HepG2 (cell line): Measurements from ENCODE around the gene TPSD1. TPM values are rescaled to one million over a fixed set of nuclear protein-coding genes. Genes with fewer than 3 reads are reported as not detected.

Experiments
- ATAC-seq: fragments of 200-7000 bp; cut with Tn5 transposase; 3 replicates; pipeline ENCODE4 v1.9.1; 2020; ENCODE audit warnings: mild to moderate bottlenecking, moderate library complexity
- BruUV-seq: library from RNA; stranded (reverse); fragments of 400-500 nt; replicated peaks from 2 replicates; lab custom pipeline; 2021; lab: Mats Ljungman, UMichigan
- CTCF ChIA-PET: fragments of 300-600 bp; formaldehyde crosslinking; extraction: SDS; loops from one replicate; lab custom pipeline; 2021; ENCODE audit warnings: low total read pairs, inconsistent platforms, low intra/inter-chr PET ratio; lab: Yijun Ruan, JAX
- POLR2A ChIA-PET: fragments of 350-600 bp; sonication (Branson Sonifier 250); formaldehyde crosslinking; loops from one replicate; lab custom pipeline; 2020; ENCODE audit warnings: antibody characterized with exemption, inconsistent platforms; lab: Yijun Ruan, JAX
- DNase-seq: peaks from one replicate; pipeline ENCODE4 v3.0.0-alpha.2; 2015; ENCODE audit warnings: low spot score
- FAIRE-seq: peaks from 3 replicates; lab custom pipeline; 2011; peaks lifted over from hg19 to GRCh38; lab: Jason Lieb, UNC
- H2AFZ ChIP-seq: one replicate; pipeline ENCODE4 v1.6.1; 2011; ENCODE audit warnings: low read length, inconsistent platforms
- H3K27ac ChIP-seq: fragments of 300-600 bp; 3 replicates; pipeline ENCODE4 v1.8.0; 2011; ENCODE audit warnings: mixed run types, mild to moderate bottlenecking, mixed read lengths, low read length, inconsistent platforms; ENCODE audit not compliant: insufficient read depth; ENCODE audit errors: extremely low read length
- H3K27me3 ChIP-seq, 2 experiments: fragments of 200-600 bp in 1 of 2; 2 replicates in 1 of 2; 3 replicates in 1 of 2; pipeline versions ENCODE4 v1.6.0 to v1.8.0; 2011; ENCODE audit warnings: low read length in 2 of 2, mild to moderate bottlenecking in 2 of 2, moderate library complexity in 2 of 2, inconsistent platforms in 1 of 2; ENCODE audit not compliant: insufficient read depth in 2 of 2, control insufficient read depth in 1 of 2
- H3K36me3 ChIP-seq, 2 experiments: fragments of 200-600 bp in 1 of 2; replicated peaks in 1 of 2; 2 replicates in 1 of 2; 3 replicates in 1 of 2; pipeline versions ENCODE4 v1.5.1 to v1.8.0; 2011; ENCODE audit warnings: low read length in 2 of 2, inconsistent platforms in 1 of 2; ENCODE audit not compliant: insufficient read depth in 2 of 2, control insufficient read depth in 1 of 2
- H3K4me1 ChIP-seq: 2 replicates; pipeline ENCODE4 v1.5.1; 2012; ENCODE audit warnings: low read length, inconsistent platforms; ENCODE audit not compliant: insufficient read depth
- H3K4me2 ChIP-seq: 2 replicates; pipeline ENCODE4 v1.6.0; 2011; ENCODE audit warnings: low read depth, low read length, inconsistent platforms
- H3K4me3 ChIP-seq, 3 experiments: fragments of 200-600 bp in 1 of 3; sonication (generic), shearing (Covaris generic) in 1 of 3; replicated peaks in 1 of 3; 2 replicates each; pipeline ENCODE4 v1.5.1; 2011 to 2016; ENCODE audit warnings: low read length in 3 of 3, inconsistent platforms in 2 of 3, low read depth in 2 of 3, mild to moderate bottlenecking in 2 of 3, control low read depth in 1 of 3, mixed read lengths in 1 of 3; ENCODE audit not compliant: insufficient read depth in 1 of 3
- H3K79me2 ChIP-seq: one replicate; pipeline ENCODE4 v1.6.1; 2011; ENCODE audit warnings: low read length, inconsistent platforms; ENCODE audit not compliant: insufficient read depth
- H3K9ac ChIP-seq: 2 replicates; pipeline ENCODE4 v1.6.0; 2011; ENCODE audit warnings: mild to moderate bottlenecking, low read depth, low read length, inconsistent platforms; ENCODE audit not compliant: insufficient read depth
- H3K9me3 ChIP-seq: 2 replicates; pipeline ENCODE4 v1.5.1; 2012; ENCODE audit warnings: mild to moderate bottlenecking, low read length
- H4K20me1 ChIP-seq: 2 replicates; pipeline ENCODE4 v1.6.0; 2011; ENCODE audit warnings: inconsistent platforms, mild to moderate bottlenecking, low read length, moderate library complexity; ENCODE audit not compliant: insufficient read depth
- ATF6 ChIP-seq: sonication (generic); formaldehyde crosslinking; conservative IDR thresholded peaks from 2 replicates; pipeline ENCODE4 v1.4.0; 2020; ENCODE audit warnings: missing genetic modification reagents
- GABPB1 ChIP-seq: IDR thresholded peaks from 2 replicates; pipeline ENCODE4 v1.6.1; 2016; ENCODE audit warnings: mild to moderate bottlenecking, missing genetic modification reagents, moderate library complexity, missing compliant biosample characterization
- HMG20A ChIP-seq: IDR thresholded peaks from 2 replicates; pipeline ENCODE4 v1.6.1; 2016; ENCODE audit warnings: borderline replicate concordance
- HNRNPLL ChIP-seq: fragments of 200-400 bp; formaldehyde crosslinking; IDR thresholded peaks from 2 replicates; pipeline ENCODE4 v1.6.1; 2017; ENCODE audit warnings: mild to moderate bottlenecking, low read depth, low read length; ENCODE audit not compliant: poor library complexity, severe bottlenecking
- NFE2L1 ChIP-seq: sonication (generic); formaldehyde crosslinking; IDR thresholded peaks from 2 replicates; pipeline ENCODE4 v1.4.0; 2020; ENCODE audit warnings: missing genetic modification reagents, mild to moderate bottlenecking, borderline replicate concordance
- NFKB2 ChIP-seq: sonication (generic); formaldehyde crosslinking; IDR thresholded peaks from 2 replicates; pipeline ENCODE4 v1.4.0; 2020; ENCODE audit warnings: missing genetic modification reagents, borderline replicate concordance
- NR2F1 ChIP-seq, 2 experiments: fragments of 450-650 bp in 1 of 2; formaldehyde crosslinking in 1 of 2; IDR thresholded peaks; 2 replicates each; pipeline versions ENCODE4 v1.5.0 to v1.6.1; 2016 to 2020; ENCODE audit warnings: mild to moderate bottlenecking in 1 of 2, missing compliant biosample characterization in 1 of 2, missing genetic modification reagents in 1 of 2, moderate library complexity in 1 of 2
- POLR2G ChIP-seq: fragments of 200-400 bp; formaldehyde crosslinking; IDR thresholded peaks from 2 replicates; pipeline ENCODE4 v1.6.1; 2018; ENCODE audit warnings: mild to moderate bottlenecking, low read depth, low read length, moderate library complexity
- SNAPC2 ChIP-seq: sonication (generic); formaldehyde crosslinking; IDR thresholded peaks from 2 replicates; pipeline ENCODE4 v1.8.1; 2022; ENCODE audit warnings: mild to moderate bottlenecking, missing genetic modification reagents
- TBP ChIP-seq: sonication (generic); formaldehyde crosslinking; IDR thresholded peaks from 2 replicates; pipeline ENCODE4 v1.5.0; 2020; ENCODE audit warnings: missing genetic modification reagents
- TBX2 ChIP-seq: sonication (generic); formaldehyde crosslinking; IDR thresholded peaks from 2 replicates; pipeline ENCODE4 v1.5.0; 2020; ENCODE audit warnings: missing genetic modification reagents, mild to moderate bottlenecking, borderline replicate concordance
- TIGD3 ChIP-seq: sonication (generic); formaldehyde crosslinking; IDR thresholded peaks from 2 replicates; pipeline ENCODE4 v1.5.1; 2020; ENCODE audit warnings: mild to moderate bottlenecking, missing genetic modification reagents, borderline replicate concordance
- ZBTB14 ChIP-seq: sonication (generic); formaldehyde crosslinking; IDR thresholded peaks from 2 replicates; pipeline ENCODE4 v1.4.0; 2020; ENCODE audit warnings: missing genetic modification reagents
- ZBTB7B ChIP-seq: sonication (generic); formaldehyde crosslinking; IDR thresholded peaks from 2 replicates; pipeline ENCODE4 v1.4.0; 2020; ENCODE audit warnings: missing genetic modification reagents
- ZNF44 ChIP-seq: sonication (generic); formaldehyde crosslinking; IDR thresholded peaks from 2 replicates; pipeline ENCODE4 v1.5.1; 2020; ENCODE audit warnings: mild to moderate bottlenecking, missing genetic modification reagents
- ZNF614 ChIP-seq: IDR thresholded peaks from 2 replicates; pipeline ENCODE4 v1.6.1; 2018; ENCODE audit warnings: missing biosample characterization, missing genetic modification reagents, inconsistent platforms, borderline replicate concordance
- WGBS: methylation state at CpG from one replicate; pipeline ENCODE4 v1.1.6; 2017; ENCODE audit warnings: low lambda C conversion rate; 5-methylcytosine and 5-hydroxymethylcytosine counted together
- in situ Hi-C: cut with HindIII; loops from 2 replicates; pipeline ENCODE4 v1.10.0; 2017; ENCODE audit warnings: low pct_unique_long_range_greater_than_20kb; ENCODE audit not compliant: extremely low pct_ligation_motif_present
- intact Hi-C: fragments of 100-400 bp; cut with micrococcal nuclease; formaldehyde crosslinking; loops from one replicate; pipeline ENCODE4 v1.10.0; 2022; ENCODE audit not compliant: unreplicated experiment
- polyA plus RNA-seq, 8 experiments: library from polyadenylated mRNA; depleted of rRNA in 3 of 8; stranded (reverse) in 7 of 8; unstranded in 1 of 8; fragments of >200 nt; fragmentation: Illumina TruSeq in 4 of 8; extraction: Trizol in 4 of 8; gene quantifications; 2 replicates each; pipeline versions ENCODE4 v1.2.1 to v1.2.3, GENCODE V29; 2011 to 2016; ENCODE audit warnings: low read depth in 4 of 8, missing spikeins in 1 of 8, mixed read lengths in 1 of 8; ENCODE audit not compliant: insufficient read depth in 1 of 8
- total RNA-seq, 5 experiments: library from RNA; depleted of rRNA; stranded (reverse); fragments of >200 nt; fragmentation: Illumina TruSeq; extraction: Trizol; gene quantifications; 2 replicates each; pipeline ENCODE4 v1.2.3, GENCODE V29; 2016; ENCODE audit warnings: low read depth in 1 of 5

Gene TPSD1
- total and polyA plus RNA-seq, 2 of the 13 experiments (the other 11 are each of a cell fraction or from before 2014, with no cell fraction given): not detected

- TF ChIP-seq ZBTB14 (CRISPR knock-in tag): no peak
- TF ChIP-seq HMG20A (CRISPR knock-in tag): no peak
- TF ChIP-seq ZNF614 (CRISPR knock-in tag): no peak
These were observed 42.5 kb downstream of the TPSD1 start (continued) for GRCh38 chr16:1298406-1298805.

- H2AFZ ChIP-seq: no peak overlapping the region
- H4K20me1 ChIP-seq: no peaks in the 10 kb centered on the region
- in situ Hi-C loops (no loop called here), intact Hi-C loops (no loop called here)
- no peaks in the 10 kb centered on the region for H3K27me3 ChIP-seq
- POLR2A ChIA-PET: no interaction called here
- H3K79me2 ChIP-seq: no peaks in the 10 kb centered on the region
- ATAC-seq (peak; percentile 55), DNase-seq (peak; percentile 67), FAIRE-seq (peak; percentile 43)
- no peaks in the 10 kb centered on the region for H3K9me3 ChIP-seq
- peak overlapping the region; percentile 81 for H3K9ac ChIP-seq
- H3K4me3 ChIP-seq: peak overlapping the region; percentile 44 to 74 (median 49); a peak in 5 of 6 replicates
- H3K27ac ChIP-seq: peak overlapping the region; percentile 44
- H3K36me3 ChIP-seq: no peaks in the 10 kb centered on the region
- peak overlapping the region; percentile 94 for H3K4me2 ChIP-seq
- CTCF ChIA-PET: no interaction called here
- 4% methylated on average over 15 of the region's 31 CpGs for WGBS
- peaks cover 76% of the 10 kb centered on the region for H3K4me1 ChIP-seq
- TSS peak; percentile 94 for BruUV-seq
- TF ChIP-seq HNRNPLL: peak; percentile 64
- TF ChIP-seq ATF6 (CRISPR knock-in tag): no peak
- TF ChIP-seq SNAPC2 (CRISPR knock-in tag): no peak
- TF ChIP-seq NFKB2 (CRISPR knock-in tag): 0 out of 2 replicates have a peak, but pooled peaks have one; percentile 21
- peak; percentile 30 to 36; a peak in 3 of 4 replicates for TF ChIP-seq NR2F1 (CRISPR knock-in tag; IDR thresholded peaks at IDR 0.05)
- peak; percentile 57; the same call in 1 of the 2 replicates for TF ChIP-seq POLR2G
- no peak for TF ChIP-seq TIGD3 (CRISPR knock-in tag)
- TF ChIP-seq ZBTB7B (CRISPR knock-in tag): no peak
- peak; percentile 14; the same call in 1 of the 2 replicates for TF ChIP-seq TBX2 (CRISPR knock-in tag)
- TF ChIP-seq TBP (CRISPR knock-in tag): no peak
- TF ChIP-seq ZNF44 (CRISPR knock-in tag): no peak
- TF ChIP-seq GABPB1 (CRISPR knock-in tag): peak; percentile 42; the same call in 1 of the 2 replicates
- TF ChIP-seq NFE2L1 (CRISPR knock-in tag): no peak
These were observed 43.4 kb downstream of the TPSD1 start for GRCh38 chr16:1299012-1299867.
